Right renal pelvis (tissue), 4 donors: ENCODE results near the gene ANKRD11. TPM values are rescaled to one million over a fixed set of nuclear protein-coding genes. Genes with fewer than 3 reads are reported as not detected.
A peak's percentile ranks its signal among the peaks of the same experiment; 100 is the strongest.

Experiments
- DNase-seq, 4 donors: peaks; one replicate each; pipeline ENCODE4 v3.0.0-alpha.2; 2013; ENCODE audit warnings: low read depth in 4 of 4, low spot score in 3 of 4, missing footprints in 1 of 4
- polyA plus RNA-seq, 4 donors: library from polyadenylated mRNA; unstranded; fragments of 120-200 nt; gene quantifications; one replicate each; pipeline ENCODE4 v1.2.1, GENCODE V29; 2013; ENCODE audit not compliant: insufficient read length in 4 of 4

The ANKRD11 gene
- polyA plus RNA-seq, 4 donors: 90.2 to 101 (median 96.6) TPM

- DNase-seq: peak in 2 of 4 donors; percentile 28 to 39
Observed at GRCh38 chr16:89410794-89411309, 79.5 kb downstream of the ANKRD11 start.

DNA sequence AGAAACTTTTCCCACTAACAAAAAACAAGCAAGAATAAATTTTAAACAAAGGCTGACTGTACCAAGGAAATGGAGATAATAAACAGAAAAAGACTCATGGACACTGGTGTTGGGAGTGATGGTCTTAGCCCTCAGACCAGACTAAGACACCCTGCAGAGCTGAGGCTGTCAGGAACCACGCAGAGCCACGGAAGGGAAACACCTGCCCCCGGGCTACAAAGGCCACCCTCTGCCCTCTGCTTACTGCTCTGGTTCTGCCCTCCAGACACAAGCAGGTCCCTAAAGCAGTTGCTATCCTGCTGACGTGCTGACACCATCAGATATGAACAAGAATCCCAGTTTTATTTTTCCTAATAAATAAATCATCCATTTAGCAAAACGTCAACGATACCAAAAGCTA is 80.0 kb downstream of the ANKRD11 start:
- DNase-seq: no peak

DNA sequence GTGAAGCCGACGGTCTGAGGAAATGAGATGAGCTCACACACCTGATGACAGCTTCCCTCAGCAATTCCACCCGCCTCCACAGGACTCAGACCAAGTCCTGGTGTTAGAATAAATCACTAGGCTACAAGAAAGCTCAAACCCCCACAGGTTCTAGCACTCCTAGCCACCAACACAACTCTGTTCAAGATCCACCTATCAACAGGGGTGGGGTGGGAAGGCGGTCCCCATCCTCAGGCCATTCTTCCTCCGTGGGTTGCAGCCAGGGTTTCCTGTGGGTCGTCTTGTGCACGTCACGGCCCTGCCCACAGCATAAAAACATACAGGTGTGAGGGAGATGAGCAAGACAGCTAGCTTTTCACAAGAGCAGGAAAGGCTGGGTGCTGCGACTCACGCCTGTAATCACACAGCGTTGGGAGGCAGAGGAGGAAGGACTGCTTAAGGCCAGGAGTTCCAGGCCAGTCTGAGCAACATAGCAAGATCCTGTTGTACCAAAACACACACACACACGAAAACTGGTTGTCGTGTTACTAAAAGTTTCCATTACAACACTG is 81.1 kb downstream of the ANKRD11 start:
- DNase-seq: no peak

- DNase-seq: no peak
Observed at GRCh38 chr16:89408315-89408714, 82.0 kb downstream of the ANKRD11 start.

GRCh38 chr16:89407925-89408300 is 82.4 kb downstream of the ANKRD11 start:
- no peak for DNase-seq

- no peak for DNase-seq
Observed at GRCh38 chr16:89407282-89407924, 83.0 kb downstream of the ANKRD11 start.

DNA sequence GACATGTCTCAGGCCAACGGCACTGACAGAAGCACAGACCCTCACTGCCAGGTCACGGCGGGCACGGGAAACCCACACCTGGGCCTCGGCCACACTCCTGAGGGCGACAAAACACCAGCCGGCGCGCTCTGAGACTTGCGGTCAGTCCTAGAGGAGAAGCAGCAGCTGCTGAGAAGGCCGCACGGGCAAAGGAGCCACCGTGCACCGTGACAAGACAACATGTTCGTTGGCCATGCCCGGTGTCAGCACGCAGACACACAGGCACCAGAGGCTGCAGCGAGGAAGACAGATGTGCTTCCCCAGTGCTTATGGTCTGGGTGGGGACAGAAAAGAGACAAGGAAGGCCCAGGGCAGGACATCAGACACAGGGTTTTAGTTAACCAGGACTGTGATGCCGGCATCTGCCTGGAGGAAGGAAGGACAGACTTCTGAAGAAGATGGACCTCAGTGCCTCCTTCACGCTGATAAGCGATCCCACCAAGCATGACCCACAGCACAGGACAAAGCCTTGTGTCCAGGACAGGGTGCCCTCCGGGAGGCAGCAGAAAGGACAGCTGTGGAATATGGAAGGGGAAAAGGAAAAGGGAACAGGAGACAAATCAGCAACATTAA is 84.0 kb downstream of the ANKRD11 start:
- DNase-seq: no peak

DNA sequence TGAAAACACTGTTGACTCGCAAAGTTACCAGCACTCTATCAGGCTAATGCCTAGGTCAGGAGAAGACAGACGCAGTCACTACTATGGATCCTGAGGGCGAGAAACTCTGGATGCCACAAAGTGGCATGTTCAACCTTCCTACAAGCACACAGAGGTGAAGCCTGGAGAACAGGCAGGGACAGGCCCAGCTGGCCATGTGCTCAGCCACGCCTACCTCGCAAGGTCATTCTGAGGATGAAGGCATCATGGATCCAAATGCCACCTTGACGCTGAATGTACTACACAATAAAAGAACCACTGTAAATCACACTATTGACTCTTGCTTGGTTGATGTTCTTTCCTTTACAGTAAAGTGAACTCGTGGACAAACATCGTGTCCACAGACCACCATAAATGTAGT is 85.8 kb downstream of the ANKRD11 start:
- DNase-seq: no peak

DNA sequence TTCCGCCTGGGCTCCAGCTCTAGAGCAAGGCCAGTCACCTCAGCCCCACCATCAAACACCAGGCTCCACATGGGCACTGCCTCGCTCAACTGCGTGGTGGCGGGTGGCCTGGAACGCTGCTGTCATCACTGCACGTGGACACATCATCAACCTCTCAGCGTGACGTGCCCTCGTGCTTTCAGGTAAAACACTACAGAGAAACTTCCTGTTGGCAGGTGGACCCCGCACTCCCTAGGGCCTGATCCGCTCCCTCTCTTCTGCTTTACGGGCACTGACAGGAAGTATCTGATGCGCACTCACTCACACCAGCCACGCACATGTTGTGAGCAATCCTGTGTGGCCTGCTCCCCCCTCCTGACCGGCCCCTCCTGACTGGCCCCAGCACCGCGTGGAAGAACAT is 87.4 kb downstream of the ANKRD11 start:
- DNase-seq: no peak

DNA sequence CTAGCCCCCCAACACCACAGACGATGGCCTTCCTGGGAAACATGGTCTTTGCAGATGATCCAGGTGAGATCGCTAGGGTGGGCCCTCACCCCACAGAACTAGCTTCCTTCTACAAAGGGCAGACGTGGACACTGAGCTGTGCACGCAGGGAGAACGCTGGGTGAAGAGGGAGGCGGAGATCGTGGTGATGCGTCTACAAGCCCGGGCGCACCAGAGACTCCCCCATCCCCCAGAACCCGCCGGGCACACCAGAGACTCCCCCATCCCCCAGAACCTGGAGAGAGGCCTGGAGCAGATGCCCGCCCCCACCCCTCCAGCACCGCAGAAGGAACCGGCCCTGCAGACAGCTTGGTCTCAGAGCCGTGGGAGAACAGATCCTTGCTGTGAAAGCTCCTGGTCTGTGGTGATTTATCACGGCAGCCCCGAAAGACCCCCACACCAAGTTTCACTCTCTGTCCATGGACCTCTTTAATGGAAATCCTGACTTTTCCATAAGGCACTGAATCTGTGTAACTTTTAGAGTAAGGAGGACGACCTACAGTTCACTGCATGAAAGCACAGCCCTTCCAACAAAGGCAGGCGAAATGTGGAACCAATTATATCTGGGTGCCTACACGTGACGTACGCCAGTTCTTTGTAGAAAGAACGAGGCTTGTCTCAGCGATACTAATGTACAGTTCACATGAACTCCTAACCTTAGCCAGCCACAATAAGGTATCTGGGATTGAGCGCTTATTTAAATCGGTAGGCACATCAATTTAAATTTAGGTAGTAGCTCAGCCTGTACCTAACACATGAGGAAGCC is 88.5 kb downstream of the ANKRD11 start:
- no peak for DNase-seq

DNA sequence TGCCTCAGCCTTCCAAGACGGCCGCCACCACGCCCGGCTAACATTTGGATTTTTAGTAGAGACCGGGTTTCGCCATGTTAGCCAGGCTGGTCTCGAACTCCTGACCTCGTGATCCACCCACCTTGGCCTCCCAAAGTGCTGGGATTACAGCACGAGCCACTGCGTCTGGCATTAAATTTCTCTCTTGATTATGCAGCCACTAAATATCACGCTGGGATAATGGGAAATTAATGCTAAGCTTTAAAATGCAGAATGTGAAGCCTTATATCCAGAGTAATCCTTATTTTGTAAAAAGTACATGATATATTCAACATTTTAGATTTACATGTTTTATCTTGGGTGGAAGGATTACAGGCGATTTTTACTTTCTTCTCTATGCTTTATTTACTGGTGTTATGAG is 89.2 kb downstream of the ANKRD11 start:
- DNase-seq: no peak

- no peak for DNase-seq
Observed at GRCh38 chr16:89400740-89401139, 89.6 kb downstream of the ANKRD11 start.

DNA sequence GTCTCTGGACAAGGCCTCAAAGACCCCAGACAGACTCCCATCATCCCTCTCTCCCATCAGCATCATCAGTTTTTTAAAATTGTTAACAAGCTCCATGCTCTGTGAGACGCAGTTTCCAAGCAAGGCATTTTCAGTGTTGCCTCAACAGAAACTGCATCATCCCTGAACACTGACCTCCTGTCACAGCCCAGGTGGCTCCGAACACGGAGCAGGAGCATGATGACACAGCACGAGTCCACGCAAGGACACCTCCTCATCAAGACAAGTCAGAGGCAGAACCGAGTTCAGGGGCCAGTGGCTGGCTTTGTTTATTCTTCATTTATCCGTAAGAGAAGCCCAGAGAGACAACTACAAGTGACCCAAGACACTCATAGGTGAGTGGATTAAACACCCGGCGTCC is 91.4 kb downstream of the ANKRD11 start:
- no peak for DNase-seq

GRCh38 chr16:89397331-89397861 is 93.0 kb downstream of the ANKRD11 start:
- no peak for DNase-seq

- no peak for DNase-seq
Observed at GRCh38 chr16:89396156-89396555, 94.2 kb downstream of the ANKRD11 start.

- DNase-seq: peak; percentile 71 to 86 (median 76)
Observed at GRCh38 chr16:89395150-89396142, 94.9 kb downstream of the ANKRD11 start.

- DNase-seq: no peak
Observed at GRCh38 chr16:89393738-89394406, 96.5 kb downstream of the ANKRD11 start.

GRCh38 chr16:89392881-89393737 is 97.3 kb downstream of the ANKRD11 start:
- DNase-seq: no peak
